HG02943 (cell line): ENCODE data around the gene AKAP13.
"Not testable (repeated sequence)": the region's sequence is repeated elsewhere in the genome, so short reads cannot be mapped to it uniquely, and the experiment has no call there.

ENCODE experiments used
- ATAC-seq: cut with Tn5 transposase; IDR thresholded peaks from one replicate; pipeline ENCODE4 v1.9.1; 2021; ENCODE audit warnings: mild to moderate bottlenecking, low read depth, moderate library complexity; ENCODE audit not compliant: unreplicated experiment

AKAP13 gene

DNA sequence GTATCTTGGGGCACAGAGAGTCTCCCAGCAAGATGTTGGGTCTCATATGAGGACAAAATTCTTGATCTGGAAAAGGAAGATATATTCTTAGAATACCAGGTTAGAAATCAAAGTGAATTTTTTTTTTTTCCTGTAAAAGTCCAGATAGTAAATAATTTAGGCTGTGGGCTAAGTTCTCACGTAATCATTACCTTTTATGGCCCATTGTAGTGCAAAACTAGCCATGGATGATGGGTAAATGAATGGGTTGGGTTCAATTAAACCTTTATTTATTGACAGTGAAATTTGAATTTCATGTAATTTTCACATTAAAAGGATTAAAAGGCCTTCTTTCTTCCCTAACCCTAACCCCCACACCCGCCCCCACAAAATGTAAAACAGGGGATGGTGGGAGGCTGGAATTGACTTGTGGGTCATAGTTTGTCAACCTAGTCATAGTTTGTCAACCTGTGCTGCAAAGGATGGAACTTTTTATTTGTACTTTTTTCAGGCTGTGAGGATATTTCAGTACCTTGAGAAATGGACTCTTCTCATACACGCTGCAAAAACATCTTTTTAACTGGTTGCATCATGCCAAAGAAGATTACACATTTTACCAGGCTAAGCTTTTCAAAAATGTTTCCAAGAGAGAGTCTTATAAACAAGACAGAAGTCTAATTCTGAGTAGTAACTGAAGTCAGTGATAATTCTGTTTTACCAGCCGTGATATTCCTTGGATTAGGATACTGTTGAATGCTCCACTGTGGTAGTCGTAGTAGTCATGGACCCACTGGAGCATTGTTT, 138.8 kb downstream of the AKAP13 start:
- ATAC-seq = no peak

DNA sequence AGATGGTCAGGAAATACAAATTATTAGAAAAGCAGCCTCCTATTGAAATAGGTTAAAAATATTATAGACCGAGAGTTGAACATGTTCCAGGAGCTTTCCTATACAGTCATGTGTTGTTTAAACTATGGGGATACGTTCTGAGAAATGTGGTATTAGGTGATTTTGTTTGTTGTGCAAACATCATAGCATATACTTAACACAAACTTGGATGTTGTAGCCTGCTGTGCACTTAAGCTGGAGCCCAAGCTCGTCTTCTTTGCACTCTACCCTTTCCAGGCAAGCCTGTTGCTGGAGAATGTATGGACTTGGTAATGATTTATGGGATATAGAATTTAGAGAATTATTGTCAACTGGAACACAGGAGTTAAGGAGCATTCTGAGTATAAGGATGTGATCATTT, 140.2 kb downstream of the AKAP13 start:
- ATAC-seq = no peak

DNA sequence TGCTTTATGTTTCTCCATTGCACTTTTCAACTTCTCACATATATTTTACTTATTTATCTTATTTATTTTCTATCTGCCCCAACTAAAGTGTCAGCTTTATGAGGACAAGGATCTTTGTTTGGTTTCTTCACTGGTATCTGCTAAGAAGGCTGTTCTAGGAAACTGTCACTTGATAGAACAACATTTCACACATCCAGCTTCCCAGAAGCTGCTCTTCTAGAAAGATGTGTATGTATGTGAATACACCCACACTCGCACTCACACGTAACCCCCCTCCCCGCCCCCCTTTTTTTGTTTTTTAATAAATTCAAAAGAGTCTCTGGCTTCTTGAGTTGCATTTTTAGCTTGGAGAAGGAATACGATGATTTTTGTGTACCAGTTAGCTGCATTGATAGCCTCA, 143.1 kb downstream of the AKAP13 start:
- no peak for ATAC-seq

DNA sequence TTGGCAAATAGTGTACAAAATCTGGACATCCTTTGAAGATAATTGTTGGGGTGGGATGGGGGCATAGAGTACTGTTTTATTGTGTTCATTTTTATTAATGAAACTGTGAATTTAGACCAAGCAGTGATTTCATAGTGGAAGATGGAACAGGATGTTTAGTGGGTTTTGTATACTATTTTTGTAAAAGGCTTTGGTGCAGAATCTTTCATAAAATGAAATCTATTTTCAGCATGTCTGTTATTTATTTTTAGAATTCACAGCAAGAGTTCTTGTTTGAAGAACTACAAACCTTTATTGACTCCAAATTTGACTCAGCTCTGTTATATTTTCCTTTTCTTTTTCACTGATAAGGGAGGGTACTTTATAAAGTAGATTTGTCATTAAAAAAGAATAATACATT, 145.4 kb downstream of the AKAP13 start:
- ATAC-seq = no peak

DNA sequence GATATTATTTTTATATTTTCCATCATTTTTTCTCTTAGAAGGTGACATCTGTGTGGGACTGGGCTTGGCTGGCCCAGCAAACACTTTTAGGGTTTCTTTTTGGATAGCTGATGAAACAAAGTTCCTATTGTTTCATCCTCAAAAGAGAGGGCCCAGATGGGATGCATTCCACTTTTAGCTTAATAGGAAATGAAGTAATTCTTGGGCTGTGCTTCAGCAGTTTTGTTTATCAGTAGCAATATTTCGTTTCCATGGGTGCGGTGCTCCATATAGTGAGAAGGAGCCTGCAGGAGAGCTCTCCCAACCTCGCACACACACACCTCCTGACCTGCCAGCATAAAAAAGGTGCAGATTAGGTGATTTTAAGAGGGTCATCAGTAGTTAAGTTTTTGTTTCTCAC, 147.5 kb downstream of the AKAP13 start:
- ATAC-seq = no peak

DNA sequence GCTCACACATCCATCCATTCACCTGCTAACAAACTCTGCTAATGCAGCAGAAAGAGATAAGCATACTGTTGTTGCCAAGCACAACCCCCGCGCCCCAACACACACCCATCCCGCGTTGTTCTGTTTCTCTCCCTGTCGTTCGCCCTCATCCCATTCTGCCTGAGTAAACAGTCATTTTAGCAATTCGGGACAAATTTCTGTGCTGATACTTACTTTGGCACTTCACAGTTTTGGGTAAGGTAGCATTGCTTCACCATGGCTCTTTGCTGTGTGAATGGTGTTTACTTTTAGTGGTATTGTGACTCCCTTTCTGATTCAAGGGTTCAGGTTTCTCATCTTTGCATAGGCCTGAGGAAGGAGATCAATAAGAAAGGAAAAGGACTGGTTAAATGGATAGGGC, 149.7 kb downstream of the AKAP13 start:
- ATAC-seq = no peak

DNA sequence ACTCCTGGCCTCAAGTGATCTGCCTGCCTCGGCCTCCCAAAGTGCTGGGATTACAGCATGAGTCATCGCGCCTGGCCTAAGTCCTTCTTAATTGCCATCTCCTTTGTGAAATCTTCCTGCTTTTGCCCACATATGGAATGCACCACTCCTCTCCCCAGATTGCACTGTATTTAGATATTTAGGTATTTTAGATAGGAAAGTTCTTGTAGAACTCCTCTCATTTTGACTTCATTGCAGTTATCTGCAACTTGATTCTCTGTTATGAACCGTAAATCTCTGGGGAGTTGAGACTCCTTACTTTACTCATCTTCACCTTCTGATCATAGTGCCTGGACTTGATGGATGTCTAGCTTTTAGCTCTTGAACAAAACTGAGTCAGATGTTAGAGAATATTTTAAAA, 150.7 kb downstream of the AKAP13 start:
- ATAC-seq = no peak

DNA sequence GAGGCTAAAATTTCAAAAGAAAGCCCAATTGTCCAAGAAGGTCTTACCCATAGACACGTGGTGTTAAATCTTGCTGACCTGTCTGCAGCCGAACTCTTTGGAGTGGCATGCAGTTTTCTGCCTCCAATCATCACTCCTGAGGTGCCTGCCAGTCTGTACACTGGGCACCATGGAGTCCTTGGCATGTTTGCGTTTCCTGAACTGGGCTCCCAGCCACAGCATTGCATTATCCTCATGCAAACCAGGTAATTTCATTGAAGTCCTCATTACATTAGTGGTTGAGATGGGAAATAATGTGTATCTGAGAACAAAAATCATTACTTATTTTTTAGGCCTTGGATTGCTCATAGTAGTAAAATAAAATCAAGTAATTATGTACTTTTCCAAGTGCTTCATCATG, 152.3 kb downstream of the AKAP13 start:
- no peak for ATAC-seq

DNA sequence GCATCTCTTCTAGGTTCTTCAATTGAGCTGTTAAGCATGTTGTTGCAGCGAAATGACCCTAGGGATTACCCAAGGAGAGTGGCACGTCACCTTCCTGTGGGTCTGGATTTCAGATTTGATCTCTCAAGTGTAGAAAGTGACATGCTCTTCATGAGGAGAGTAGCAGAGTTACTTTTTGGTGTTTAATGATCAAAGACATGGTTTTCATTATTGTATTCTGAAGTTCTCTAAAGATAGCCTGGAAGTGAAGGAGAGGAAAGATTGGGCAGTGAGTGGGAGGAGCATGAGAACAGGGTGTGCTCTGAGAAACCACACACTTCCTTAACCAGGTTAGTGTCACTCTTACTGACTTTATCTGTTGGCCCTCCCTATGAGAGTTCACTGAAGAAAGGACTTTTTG, 153.6 kb downstream of the AKAP13 start:
- ATAC-seq = peak; percentile 82

DNA sequence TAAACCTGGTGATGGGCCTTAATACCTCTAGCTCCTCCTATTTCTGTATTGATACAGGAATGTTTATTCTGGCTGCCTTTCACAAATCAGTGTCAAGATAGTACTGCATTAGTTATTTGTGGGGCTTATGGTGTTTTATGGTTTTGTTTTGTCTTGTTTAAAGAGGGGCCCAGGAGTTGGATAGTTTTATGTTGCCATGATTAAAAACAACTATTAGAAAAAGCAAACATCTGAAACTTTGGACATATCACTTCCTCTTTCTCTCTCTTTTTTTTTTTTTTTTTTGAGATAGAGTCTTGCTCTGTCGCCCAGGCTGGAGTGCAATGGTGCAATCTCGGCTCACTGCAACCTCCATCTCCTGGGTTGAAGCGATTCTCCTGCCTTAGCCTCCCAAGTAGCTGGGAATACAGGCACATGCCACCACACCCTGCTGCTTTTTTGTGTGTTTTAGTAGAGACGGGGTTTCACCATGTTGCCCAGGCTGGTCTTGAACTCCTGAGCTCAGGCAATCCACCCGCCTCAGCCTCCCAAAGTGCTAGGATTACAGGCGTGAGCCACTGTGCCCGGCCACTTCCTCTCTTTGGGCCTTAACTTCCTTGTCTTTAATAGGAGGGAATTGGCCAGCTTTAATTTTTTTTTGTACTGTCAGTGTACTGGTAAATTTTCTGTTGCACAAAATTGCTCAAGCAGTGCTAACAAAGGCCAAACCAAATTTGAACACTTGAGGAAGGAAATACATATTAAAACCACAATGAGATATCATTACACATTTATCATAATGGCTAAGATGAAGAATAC, 155.3 kb downstream of the AKAP13 start:
- not testable (repeated sequence) for ATAC-seq

DNA sequence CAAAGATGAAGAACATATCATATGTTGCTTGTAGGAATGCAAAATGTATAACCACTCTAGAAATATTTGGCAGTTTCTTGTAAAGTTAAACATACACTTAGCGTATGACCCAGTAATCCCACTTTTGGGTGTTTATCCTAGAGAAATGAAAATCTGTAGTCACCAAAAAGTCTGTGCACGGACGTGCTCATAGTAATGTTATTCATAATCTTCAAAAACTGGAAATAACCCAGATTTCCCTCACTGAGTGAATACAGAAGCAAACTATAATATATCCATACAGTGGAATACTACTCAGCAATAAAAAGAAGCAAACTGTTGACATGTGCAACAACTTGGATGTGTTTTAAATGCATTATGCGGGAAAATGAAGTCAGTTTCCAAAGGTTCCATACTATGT, 155.9 kb downstream of the AKAP13 start:
- ATAC-seq = no peak

DNA sequence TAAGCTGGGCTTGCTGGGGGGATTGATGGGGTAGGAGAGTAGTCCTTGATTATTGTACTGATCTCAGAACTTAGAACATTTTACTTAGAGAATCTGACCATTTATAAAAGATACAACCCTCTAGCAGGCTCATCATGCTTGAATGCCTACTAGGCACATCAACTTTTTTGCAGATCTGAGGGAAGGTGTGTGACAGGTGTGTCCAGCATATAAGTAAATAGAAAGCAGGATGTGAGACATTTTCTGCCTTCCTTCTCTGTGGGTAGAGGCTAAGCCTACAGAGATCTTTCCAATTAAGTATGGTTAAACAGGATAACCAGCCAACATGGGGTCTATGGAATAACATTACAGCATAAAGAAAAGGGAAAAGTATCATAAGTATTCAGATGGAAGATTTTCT, 159.1 kb downstream of the AKAP13 start:
- no peak for ATAC-seq

DNA sequence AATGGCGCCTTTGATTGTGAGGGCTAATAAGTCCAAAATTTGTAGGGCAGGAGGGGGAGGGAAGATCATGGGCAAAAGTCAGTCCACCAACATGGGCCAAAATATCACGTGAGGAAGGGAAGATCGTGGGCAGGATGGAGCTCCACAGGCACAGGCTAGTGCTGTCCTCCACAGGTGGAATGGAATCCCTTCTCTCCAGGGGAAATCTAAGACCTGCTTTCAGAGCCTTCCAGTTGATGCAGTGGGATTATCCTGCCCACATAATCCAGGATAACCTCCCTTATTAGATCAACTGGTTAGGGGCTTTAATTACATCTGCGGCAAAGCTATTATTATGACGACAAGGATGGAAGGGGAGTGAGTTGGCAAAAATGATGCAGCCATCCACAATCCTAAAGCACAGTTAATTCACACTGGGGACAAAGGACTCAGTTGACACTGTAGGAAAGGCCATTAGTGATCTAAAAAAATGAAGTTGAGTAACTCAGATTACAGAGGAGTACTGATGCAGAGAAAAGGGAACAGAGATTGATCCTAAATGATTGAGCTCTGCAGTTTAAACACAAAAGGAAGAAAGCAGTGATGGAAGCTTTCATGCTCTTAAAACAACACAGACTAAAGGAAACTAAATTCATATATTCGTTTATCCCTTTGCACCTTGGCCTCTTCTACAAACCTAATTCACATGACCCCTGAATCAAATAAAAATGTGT, 159.8 kb downstream of the AKAP13 start:
- ATAC-seq = no peak

DNA sequence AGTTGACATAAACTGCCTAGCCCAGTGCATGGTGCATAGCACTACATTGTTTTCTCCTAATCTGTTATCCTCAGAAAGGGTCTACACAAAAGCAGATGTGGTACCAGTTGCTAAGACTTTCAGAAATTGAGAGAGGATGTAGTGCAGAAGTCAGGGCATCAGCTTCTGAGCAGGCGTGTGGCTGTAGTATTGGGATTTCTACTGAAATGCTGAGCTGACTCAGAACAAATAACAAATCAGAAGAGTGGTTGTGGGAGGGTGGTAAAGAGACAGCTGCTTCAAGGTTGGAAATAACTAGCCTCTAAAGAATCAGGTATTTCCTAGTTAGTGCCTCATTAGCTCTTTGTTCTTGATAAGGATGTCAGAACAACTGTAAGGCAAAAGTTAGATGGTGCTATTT, 161.3 kb downstream of the AKAP13 start:
- ATAC-seq = no peak

DNA sequence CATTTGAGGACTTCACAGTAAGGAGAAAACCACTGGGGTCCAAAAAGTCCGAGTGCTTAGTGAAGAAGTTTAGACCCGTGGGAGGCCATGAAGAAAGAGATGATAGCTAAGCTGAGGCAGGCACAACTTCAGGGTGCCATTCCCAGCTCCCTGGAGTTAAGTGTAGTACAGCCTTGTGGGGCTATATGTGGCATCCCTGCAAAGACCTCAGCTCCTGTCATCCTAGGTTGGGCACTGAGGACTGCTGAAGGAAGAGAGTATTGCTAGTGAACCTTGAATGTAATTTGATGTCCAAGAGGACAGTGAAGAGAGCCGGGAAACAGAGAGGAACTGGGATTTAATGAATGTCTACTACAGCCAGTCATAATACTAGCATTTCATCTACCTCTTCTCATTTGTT, 162.1 kb downstream of the AKAP13 start:
- ATAC-seq = no peak

DNA sequence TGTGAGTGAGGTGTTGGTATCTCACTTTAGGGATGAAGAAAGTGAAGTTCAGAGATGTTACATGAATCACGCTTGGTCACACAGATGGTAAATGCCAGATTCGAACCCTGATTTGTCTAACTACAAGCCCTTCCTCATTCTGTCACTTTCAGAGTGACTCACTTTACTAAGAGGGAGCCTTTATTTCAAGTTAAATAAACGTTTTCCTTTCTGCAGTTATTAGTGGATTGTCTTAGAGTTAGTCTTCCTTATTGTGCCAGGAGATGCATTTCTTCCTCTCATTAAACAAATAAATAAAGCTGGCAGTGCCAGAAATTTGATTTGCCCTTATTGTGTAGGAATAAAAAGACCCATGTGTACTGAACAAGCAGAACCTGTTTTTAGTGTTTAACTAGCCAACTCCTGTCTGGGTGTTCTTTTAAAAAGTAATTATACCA, 162.5 kb downstream of the AKAP13 start:
- no peak for ATAC-seq

DNA sequence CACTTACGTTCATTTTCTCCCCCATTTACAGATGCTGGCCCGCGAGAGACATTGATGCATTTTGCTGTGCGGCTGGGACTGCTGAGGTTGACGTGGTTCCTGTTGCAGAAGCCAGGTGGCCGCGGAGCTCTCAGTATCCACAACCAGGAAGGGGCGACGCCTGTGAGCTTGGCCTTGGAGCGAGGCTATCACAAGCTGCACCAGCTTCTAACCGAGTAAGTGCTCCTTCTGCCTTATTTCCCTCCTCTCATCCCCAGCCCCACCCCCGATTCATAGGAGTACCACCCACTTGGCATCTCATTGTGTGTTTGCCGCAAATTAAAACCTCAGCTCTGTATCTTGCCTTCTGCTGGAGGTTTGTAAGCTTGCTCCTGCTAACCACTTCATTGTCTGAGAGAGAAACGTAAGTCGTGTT, 163.3 kb downstream of the AKAP13 start:
- no peak for ATAC-seq

DNA sequence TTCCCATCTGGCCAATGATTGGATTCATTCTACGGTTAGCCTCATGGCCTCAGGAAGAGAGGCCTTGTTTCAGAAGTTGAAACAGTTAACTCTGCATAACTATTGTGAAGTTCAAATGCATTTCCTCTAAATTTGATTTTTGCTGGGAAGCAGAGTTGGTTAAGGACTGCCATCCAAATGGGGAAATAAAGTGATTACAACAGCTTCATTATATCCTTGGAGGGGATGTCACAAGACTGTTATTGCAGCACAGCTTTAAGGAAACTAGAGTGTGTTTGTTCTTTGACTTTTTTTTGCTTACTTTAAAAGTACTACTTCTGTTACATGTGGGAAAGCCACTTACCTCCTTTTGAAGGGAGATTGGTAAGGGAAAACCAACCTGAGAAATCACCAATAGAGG, 164.8 kb downstream of the AKAP13 start:
- no peak for ATAC-seq

DNA sequence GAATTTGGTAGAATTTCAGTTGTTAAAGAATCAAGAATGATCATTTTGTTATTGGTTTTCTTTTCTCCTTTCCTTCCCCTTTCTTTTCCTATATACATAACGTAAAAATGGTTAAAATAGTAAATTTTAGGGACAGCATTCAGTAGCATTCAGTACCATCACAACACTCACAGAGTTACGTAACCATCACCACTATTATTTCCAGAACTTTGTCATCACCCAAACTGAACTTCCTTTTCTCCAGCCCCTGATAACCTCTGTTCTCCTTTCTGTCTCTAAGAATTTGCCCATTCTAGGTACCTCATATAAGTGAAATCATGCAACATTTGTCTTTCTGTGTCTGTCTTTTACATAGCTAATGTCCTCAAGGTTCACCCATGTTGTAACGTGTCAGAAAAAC, 165.3 kb downstream of the AKAP13 start:
- no peak for ATAC-seq

DNA sequence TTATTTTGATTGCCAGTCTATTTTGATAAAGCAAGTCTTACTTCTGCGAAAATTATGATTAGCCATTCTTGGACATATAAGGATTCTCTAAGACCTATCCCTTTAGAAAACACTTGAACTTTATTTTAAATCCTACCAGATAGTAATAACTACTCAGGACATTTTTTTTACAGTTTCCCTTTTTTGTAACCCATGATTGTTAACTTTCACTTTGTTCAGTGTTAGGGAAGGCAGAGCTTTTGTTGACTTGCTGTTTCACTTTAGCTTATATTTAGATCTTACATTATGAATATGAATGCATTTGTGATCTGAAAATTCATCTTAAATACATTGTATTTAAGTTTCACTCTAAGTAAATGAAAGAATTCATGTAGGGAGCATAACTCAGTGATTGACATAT, 167.0 kb downstream of the AKAP13 start:
- ATAC-seq = no peak

DNA sequence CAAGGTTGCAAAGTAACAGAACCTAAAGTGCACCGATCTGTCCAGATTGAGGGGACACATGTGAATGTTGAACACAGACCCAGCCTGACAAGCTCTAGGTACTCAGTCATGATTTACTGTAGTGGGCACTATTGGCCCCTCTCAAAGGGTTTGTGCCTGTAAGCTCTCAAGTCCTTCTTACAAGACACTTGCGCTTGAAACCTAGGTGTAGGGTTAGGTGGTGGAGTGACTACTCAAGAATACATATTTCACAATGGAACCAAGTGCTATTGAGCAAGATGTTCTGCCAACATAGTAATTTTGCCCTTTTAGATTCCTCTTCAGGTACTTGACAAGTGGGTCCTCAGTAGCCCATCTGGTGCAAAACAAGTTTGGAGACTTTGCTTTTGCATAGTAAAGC, 169.9 kb downstream of the AKAP13 start:
- no peak for ATAC-seq
